Measurements from ENCODE around the gene CACNA1C.

Gene CACNA1C

GRCh38 chr12:2052826-2053678 lies at the start of gene CACNA1C:
Gene CACNA1C, plus strand, starts transcription at chr12:2052987. Its CDS starts 576 bp downstream, at chr12:2053563.
- peak; percentile 33 for DNase-seq

- no peak for DNase-seq
These were observed 49.1 kb upstream of the CACNA1C start for GRCh38 chr12:2003676-2004112.

GRCh38 chr12:2004113-2004929 lies 48.5 kb upstream of the CACNA1C start, which contains the start of gene DCP1B:
Gene DCP1B, minus strand, starts transcription at chr12:2004457. Its CDS starts 26 bp downstream, at chr12:2004431.
- peak; percentile 94 for DNase-seq

GRCh38 chr12:2008677-2009076 lies 44.1 kb upstream of the CACNA1C start:
- DNase-seq = no peak

- DNase-seq = peak; percentile 22
These were observed 43.2 kb upstream of the CACNA1C start for GRCh38 chr12:2009623-2010022.

- DNase-seq = no peak
These were observed 40.9 kb upstream of the CACNA1C start for GRCh38 chr12:2011643-2012607.

- no peak for DNase-seq
These were observed 39.7 kb upstream of the CACNA1C start for GRCh38 chr12:2013086-2013485.

GRCh38 chr12:2013527-2014223 lies 39.1 kb upstream of the CACNA1C start:
- no peak for DNase-seq

GRCh38 chr12:2014231-2014630 lies 38.6 kb upstream of the CACNA1C start:
- DNase-seq = no peak

- DNase-seq = no peak
These were observed 35.8 kb upstream of the CACNA1C start for GRCh38 chr12:2016862-2017545.

GRCh38 chr12:2017546-2018337 lies 35.0 kb upstream of the CACNA1C start:
- no peak for DNase-seq

- DNase-seq = no peak
These were observed 34.4 kb upstream of the CACNA1C start for GRCh38 chr12:2018391-2018790.

GRCh38 chr12:2019126-2019525 lies 33.7 kb upstream of the CACNA1C start:
- DNase-seq = no peak

- DNase-seq = no peak
These were observed 32.3 kb upstream of the CACNA1C start for GRCh38 chr12:2020511-2020910.

GRCh38 chr12:2023365-2023764 lies 29.4 kb upstream of the CACNA1C start:
- DNase-seq = no peak

GRCh38 chr12:2027351-2027750 lies 25.4 kb upstream of the CACNA1C start:
- no peak for DNase-seq

GRCh38 chr12:2029851-2030250 lies 22.9 kb upstream of the CACNA1C start:
- no peak for DNase-seq

GRCh38 chr12:2032506-2032905 lies 20.3 kb upstream of the CACNA1C start:
- DNase-seq = no peak

- DNase-seq = peak; percentile 83
These were observed 18.0 kb upstream of the CACNA1C start for GRCh38 chr12:2034633-2035430.
